ENCODE data around the gene HYOU1.
"Not testable (repeated sequence)": the region's sequence is repeated elsewhere in the genome, so short reads cannot be mapped to it uniquely, and the experiment has no call there.

HYOU1 gene

DNA sequence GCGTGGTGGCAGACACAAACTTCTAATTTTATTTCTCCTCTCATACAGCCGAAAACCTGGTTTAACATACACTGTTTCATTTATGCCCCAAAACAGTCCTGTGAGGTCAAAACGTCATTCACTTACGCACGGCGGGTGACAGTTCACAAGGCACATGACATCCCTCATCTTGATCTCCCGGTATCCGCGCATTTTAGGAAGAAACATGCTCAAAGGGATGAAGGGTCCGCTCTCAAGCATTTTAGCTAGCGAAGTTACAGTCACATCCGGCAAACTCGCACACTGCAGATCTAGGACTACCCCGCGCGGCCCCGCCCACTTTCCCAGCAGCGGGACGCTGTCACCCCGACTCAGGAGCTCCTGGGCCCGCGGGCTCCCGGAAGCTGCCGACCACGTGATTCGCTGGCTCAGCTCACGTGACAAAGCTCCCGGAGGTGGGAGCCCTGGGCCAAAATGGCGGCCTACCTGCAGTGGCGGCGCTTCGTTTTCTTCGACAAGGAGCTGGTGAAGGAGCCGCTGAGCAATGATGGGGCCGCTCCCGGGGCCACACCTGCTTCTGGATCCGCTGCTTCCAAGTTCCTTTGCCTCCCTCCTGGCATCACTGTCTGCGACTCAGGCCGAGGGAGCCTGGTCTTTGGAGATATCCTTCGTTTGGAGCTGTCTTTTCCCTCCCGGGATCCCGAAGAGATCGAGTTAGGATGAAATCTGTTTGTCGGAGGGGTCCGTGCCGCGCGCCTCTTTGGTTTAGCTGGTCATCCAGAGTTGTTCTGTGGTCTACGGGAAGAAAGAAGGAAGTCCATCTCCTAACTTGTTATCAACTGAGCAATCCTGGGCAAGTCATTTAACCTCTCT lies 10.6 kb upstream of the HYOU1 start, which contains the start of gene VPS11:
Gene VPS11, plus strand, starts transcription at position 448 of the 852 bp plus-strand sequence. Its CDS starts 6 bp downstream, at position 454.
- H3K4me1 Mint-ChIP-seq (ENCODE audit: low read depth in 2 of 2) = peaks cover 23 to 38% of the 10 kb centered on the region in 2 donors
- DNase-seq = peak; percentile 92 to 97 (median 95)
- H3K4me3 Mint-ChIP-seq = peak within 1 kb of the TSS; percentile 94
- no peaks in the 10 kb centered on the region for H3K9me3 Mint-ChIP-seq
- peak within 1 kb of the TSS; percentile 99 for H3K27ac Mint-ChIP-seq
- H3K36me3 Mint-ChIP-seq (ENCODE audit: insufficient read depth) = peaks cover 49% of the 10 kb centered on the region
- ATAC-seq (replicated peaks) = peak; percentile 93
- no peaks in the 10 kb centered on the region for H3K27me3 Mint-ChIP-seq

- peaks cover 22 to 38% of the 10 kb centered on the region in 2 donors for H3K4me1 Mint-ChIP-seq (ENCODE audit: low read depth in 2 of 2)
- DNase-seq (peak; percentile 27 to 46 (median 29)), ATAC-seq (replicated peaks) (no peak)
- peak overlapping the region; percentile 94 for H3K4me3 Mint-ChIP-seq
- H3K9me3 Mint-ChIP-seq = no peaks in the 10 kb centered on the region
- H3K27ac Mint-ChIP-seq = peak overlapping the region; percentile 46 to 99
- H3K27me3 Mint-ChIP-seq = no peaks in the 10 kb centered on the region
- H3K36me3 Mint-ChIP-seq (ENCODE audit: insufficient read depth) = peaks cover 33% of the 10 kb centered on the region
Observed at GRCh38 chr11:119065369-119065768, 8.4 kb upstream of the HYOU1 start.

DNA sequence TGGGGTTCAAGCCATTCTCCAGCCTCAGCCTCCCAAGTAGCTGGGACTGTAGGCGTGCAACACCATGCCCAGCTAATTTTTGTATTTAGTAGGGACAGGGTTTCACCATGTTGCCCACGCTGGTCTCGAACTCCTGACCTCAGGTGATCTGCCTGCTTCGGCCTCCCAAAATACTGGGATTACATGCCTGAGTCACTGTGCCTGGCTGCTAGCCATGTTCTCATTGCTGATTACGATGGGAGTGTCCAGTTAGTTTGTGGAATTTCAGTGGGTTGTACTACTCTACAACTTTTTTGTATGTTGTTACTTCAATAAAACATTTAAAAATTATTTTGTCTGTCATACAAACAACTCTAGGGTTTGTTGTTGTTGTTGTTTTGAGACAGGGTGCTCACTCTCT lies 5.8 kb upstream of the HYOU1 start:
- DNase-seq = no peak

GRCh38 chr11:119061256-119061655 lies 4.3 kb upstream of the HYOU1 start:
- H3K4me1 Mint-ChIP-seq (ENCODE audit: low read depth in 2 of 2) = peaks cover 16 to 31% of the 10 kb centered on the region in 2 donors
- H3K36me3 Mint-ChIP-seq (ENCODE audit: insufficient read depth) = peaks cover 22% of the 10 kb centered on the region
- H3K27me3 Mint-ChIP-seq = no peaks in the 10 kb centered on the region
- H3K4me3 Mint-ChIP-seq = no peak overlapping the region
- no peak overlapping the region for H3K27ac Mint-ChIP-seq
- ATAC-seq (replicated peaks) (no peak), DNase-seq (no peak)
- no peaks in the 10 kb centered on the region for H3K9me3 Mint-ChIP-seq

More for the DNA sequence above, 5.8 kb upstream of the HYOU1 start:
- Mint-ChIP-seq H3K4me3 (no peak overlapping the region), H3K4me1 (ENCODE audit: low read depth in 2 of 2) (peaks cover 19 to 35% of the 10 kb centered on the region in 2 donors), H3K9me3 (no peaks in the 10 kb centered on the region), H3K27ac (peak overlapping the region in 1 of 2 donors; percentile 65), H3K36me3 (ENCODE audit: insufficient read depth) (peaks cover 17% of the 10 kb centered on the region), H3K27me3 (no peaks in the 10 kb centered on the region)
- no peak for ATAC-seq (replicated peaks)

DNA sequence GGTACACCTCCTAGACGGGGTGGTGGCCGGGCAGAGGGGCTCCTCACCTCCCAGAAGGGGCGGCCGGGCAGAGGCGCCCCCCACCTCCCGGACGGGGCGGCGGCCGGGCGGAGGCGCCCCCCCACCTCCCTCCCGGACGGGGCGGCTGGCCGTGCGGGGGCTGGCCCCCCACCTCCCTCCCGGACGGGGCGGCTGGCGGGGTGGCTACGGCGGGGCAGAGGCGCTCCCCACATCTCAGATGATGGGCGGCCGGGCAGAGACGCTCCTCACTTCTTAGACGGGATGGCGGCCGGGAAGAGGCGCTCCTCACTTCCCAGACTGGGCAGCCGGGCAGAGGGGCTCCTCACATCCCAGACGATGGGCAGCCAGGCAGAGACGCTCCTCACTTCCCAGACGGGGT lies 2.1 kb upstream of the HYOU1 start:
- H3K27ac Mint-ChIP-seq; H3K27me3 Mint-ChIP-seq; H3K4me3 Mint-ChIP-seq; ATAC-seq (replicated peaks); H3K9me3 Mint-ChIP-seq; DNase-seq: not testable (repeated sequence)
- Mint-ChIP-seq H3K4me1 (ENCODE audit: low read depth in 2 of 2) (peaks cover 24 to 36% of the 10 kb centered on the region in 2 donors), H3K36me3 (ENCODE audit: insufficient read depth) (peaks cover 38% of the 10 kb centered on the region)

DNA sequence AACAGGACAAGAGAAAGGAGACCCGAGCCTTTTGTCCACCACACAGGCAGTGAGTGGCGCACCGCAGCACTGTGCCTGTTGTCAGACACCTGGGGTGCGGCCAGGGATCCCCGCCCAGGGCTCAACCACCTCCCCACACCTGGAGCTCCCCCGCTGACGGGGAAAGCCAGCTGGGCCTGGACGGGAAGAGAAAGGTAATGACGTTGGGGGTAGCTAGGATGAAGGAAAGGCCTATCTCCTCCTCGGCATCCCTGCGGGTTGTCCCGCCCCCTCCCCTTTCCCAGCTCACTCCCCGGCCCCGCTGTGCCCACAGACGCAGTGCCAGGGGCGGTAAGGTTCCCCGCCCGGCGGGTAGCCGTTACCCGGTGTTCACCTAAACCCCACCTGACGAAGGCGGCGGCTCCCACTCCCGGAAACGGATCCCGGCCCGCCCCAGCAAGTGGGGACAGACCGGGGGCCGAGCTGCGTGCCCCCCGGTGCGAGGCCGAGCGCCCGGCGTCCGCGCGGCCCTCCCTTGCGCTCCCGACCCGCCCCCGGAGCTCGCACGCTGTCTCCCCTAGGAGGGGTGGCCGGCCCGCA lies 495 bp downstream of the HYOU1 start:
- DNase-seq = peak; percentile 37 to 50 (median 38)

GRCh38 chr11:119055901-119056300 lies 1.1 kb downstream of the HYOU1 start:
- peaks cover 66% of the 10 kb centered on the region for H3K36me3 Mint-ChIP-seq (ENCODE audit: insufficient read depth)
- H3K9me3 Mint-ChIP-seq = no peaks in the 10 kb centered on the region
- peak overlapping the region; percentile 97 for H3K27ac Mint-ChIP-seq
- ATAC-seq (replicated peaks) = no peak
- peaks cover 27 to 41% of the 10 kb centered on the region in 2 donors for H3K4me1 Mint-ChIP-seq (ENCODE audit: low read depth in 2 of 2)
- no peaks in the 10 kb centered on the region for H3K27me3 Mint-ChIP-seq
- H3K4me3 Mint-ChIP-seq = peak overlapping the region; percentile 95 to 97
- DNase-seq = peak in 1 of 3 experiments; percentile 15

More for the DNA sequence above, 495 bp downstream of the HYOU1 start:
- H3K4me3 Mint-ChIP-seq = peak overlapping the region; percentile 95 to 97
- no peaks in the 10 kb centered on the region for H3K27me3 Mint-ChIP-seq
- H3K27ac Mint-ChIP-seq = peak overlapping the region; percentile 97
- H3K9me3 Mint-ChIP-seq = no peaks in the 10 kb centered on the region
- H3K4me1 Mint-ChIP-seq (ENCODE audit: low read depth in 2 of 2) = peaks cover 27 to 41% of the 10 kb centered on the region in 2 donors
- peak; percentile 30 for ATAC-seq (replicated peaks)
- H3K36me3 Mint-ChIP-seq (ENCODE audit: insufficient read depth) = peaks cover 63% of the 10 kb centered on the region

DNA sequence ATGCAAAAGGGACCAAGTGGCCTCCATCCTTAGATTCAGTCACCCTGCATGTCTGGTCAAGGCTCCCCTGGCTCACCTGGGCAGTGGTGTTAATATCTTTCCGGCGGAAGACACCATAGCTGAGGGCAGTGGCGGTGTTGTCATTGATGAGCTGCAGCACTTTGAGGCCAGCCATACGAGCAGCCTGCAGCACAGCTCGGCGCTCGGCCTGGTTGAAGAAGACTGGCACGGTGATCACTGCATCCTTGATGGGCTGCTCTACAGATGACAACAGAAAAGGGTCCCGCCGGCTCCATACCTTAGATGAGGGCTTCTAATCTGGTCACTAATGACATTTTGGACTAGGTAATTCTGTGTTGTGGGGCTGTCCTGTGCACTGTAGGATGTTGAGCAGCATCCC lies 2.6 kb downstream of the HYOU1 start:
- ATAC-seq (replicated peaks) (no peak), DNase-seq (no peak)
- no peaks in the 10 kb centered on the region for H3K27me3 Mint-ChIP-seq
- no peaks in the 10 kb centered on the region for H3K9me3 Mint-ChIP-seq
- H3K36me3 Mint-ChIP-seq (ENCODE audit: insufficient read depth) = peaks cover 75% of the 10 kb centered on the region
- H3K27ac Mint-ChIP-seq = peak overlapping the region in 1 of 2 donors; percentile 34
- no peak overlapping the region for H3K4me3 Mint-ChIP-seq
- H3K4me1 Mint-ChIP-seq (ENCODE audit: low read depth in 2 of 2) = peaks cover 27 to 41% of the 10 kb centered on the region in 2 donors

- Mint-ChIP-seq H3K27me3 (no peaks in the 10 kb centered on the region), H3K9me3 (no peaks in the 10 kb centered on the region), H3K36me3 (ENCODE audit: insufficient read depth) (peaks cover 87% of the 10 kb centered on the region), H3K27ac (peak overlapping the region in 1 of 2 donors; percentile 82), H3K4me3 (no peak overlapping the region), H3K4me1 (ENCODE audit: low read depth in 2 of 2) (peaks cover 18 to 34% of the 10 kb centered on the region in 2 donors)
- ATAC-seq (replicated peaks) (no peak), DNase-seq (no peak)
Observed at GRCh38 chr11:119052163-119052814, 4.7 kb downstream of the HYOU1 start.

- H3K4me1 Mint-ChIP-seq (ENCODE audit: low read depth in 2 of 2) = peaks cover 17 to 31% of the 10 kb centered on the region in 2 donors
- no peak overlapping the region for H3K4me3 Mint-ChIP-seq
- DNase-seq (no peak), ATAC-seq (replicated peaks) (no peak)
- no peaks in the 10 kb centered on the region for H3K27me3 Mint-ChIP-seq
- peaks cover 86% of the 10 kb centered on the region for H3K36me3 Mint-ChIP-seq (ENCODE audit: insufficient read depth)
- peak overlapping the region; percentile 82 to 83 for H3K27ac Mint-ChIP-seq
- no peaks in the 10 kb centered on the region for H3K9me3 Mint-ChIP-seq
Observed at GRCh38 chr11:119051440-119052162, 5.4 kb downstream of the HYOU1 start.

DNA sequence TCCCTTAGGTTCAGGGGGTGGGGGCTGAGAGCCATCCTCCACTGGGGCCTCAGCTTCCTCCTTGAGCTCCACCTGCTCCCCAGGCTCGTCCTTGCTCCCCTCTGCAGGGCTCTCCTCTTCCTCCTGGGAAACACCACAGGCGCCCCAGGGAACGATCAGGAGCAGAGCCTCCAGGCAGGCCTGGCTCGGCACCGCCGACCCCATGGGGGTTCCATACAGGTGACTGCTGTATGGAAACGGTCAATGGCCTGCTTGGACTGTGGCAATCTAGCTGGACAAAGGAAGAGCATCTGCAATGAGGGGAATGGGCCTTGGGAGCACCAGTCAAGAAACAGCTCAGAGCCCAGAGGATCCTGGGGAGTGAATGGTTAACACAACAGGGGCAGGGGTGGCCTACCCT lies 7.9 kb downstream of the HYOU1 start:
- ATAC-seq (replicated peaks) = no peak
- no peak for DNase-seq
- H3K27ac Mint-ChIP-seq = peak overlapping the region; percentile 7 to 62
- H3K27me3 Mint-ChIP-seq = no peaks in the 10 kb centered on the region
- peaks cover 3 to 15% of the 10 kb centered on the region in 2 donors for H3K4me1 Mint-ChIP-seq (ENCODE audit: low read depth in 2 of 2)
- H3K9me3 Mint-ChIP-seq = no peaks in the 10 kb centered on the region
- H3K36me3 Mint-ChIP-seq (ENCODE audit: insufficient read depth) = peaks cover 90% of the 10 kb centered on the region
- no peak overlapping the region for H3K4me3 Mint-ChIP-seq

- Mint-ChIP-seq H3K36me3 (ENCODE audit: insufficient read depth) (peaks cover 85% of the 10 kb centered on the region), H3K9me3 (no peaks in the 10 kb centered on the region), H3K27me3 (no peaks in the 10 kb centered on the region), H3K27ac (peak overlapping the region; percentile 7 to 62), H3K4me3 (no peak overlapping the region), H3K4me1 (ENCODE audit: low read depth in 2 of 2) (peaks cover 3 to 15% of the 10 kb centered on the region in 2 donors)
- ATAC-seq (replicated peaks) = no peak
- DNase-seq = no peak
Observed at GRCh38 chr11:119048644-119049043, 8.4 kb downstream of the HYOU1 start.

DNA sequence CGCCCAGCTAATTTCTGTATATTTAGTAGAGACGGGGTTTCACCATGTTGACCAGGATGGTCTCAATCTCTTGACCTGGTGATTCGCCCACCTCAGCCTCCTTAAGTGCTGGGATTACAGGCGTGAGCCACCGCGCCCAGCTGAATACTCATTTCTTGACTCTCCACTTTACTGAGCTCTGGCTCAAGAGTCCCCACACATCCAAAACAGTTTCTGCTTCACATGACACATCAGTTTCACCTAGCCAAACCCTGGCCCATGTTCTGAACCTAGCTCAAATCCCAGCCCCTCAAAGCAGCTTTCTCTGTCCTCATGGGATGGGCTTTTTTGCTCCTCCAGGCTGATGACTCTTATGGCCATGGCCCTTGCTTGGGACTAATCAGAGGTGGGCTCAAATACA lies 9.8 kb downstream of the HYOU1 start:
- peak overlapping the region in 1 of 2 donors; percentile 78 for H3K27ac Mint-ChIP-seq
- no peak for DNase-seq

More for the DNA sequence above, 9.8 kb downstream of the HYOU1 start:
- H3K4me1 Mint-ChIP-seq (ENCODE audit: low read depth in 2 of 2) = peaks cover 0 to 9% of the 10 kb centered on the region in 2 donors
- no peak overlapping the region for H3K4me3 Mint-ChIP-seq
- H3K27me3 Mint-ChIP-seq = no peaks in the 10 kb centered on the region
- peaks cover 71% of the 10 kb centered on the region for H3K36me3 Mint-ChIP-seq (ENCODE audit: insufficient read depth)
- H3K9me3 Mint-ChIP-seq = no peaks in the 10 kb centered on the region
- ATAC-seq (replicated peaks) = no peak

All from effector memory CD8-positive, alpha-beta T cell (primary cell).